SK-N-MC (cell line): Measurements from ENCODE around the gene C10orf143.

ENCODE experiments used
- DNase-seq: peaks from one replicate; pipeline ENCODE4 v3.0.0-alpha.2; 2011; ENCODE audit warnings: low read depth, low spot score
- H3K27ac ChIP-seq: fragments of 200-600 bp; sonication (generic); 2 replicates; pipeline ENCODE4 v1.5.1; 2016; ENCODE audit warnings: mixed run types
- H3K36me3 ChIP-seq: fragments of 200-600 bp; sonication (generic); 2 replicates; pipeline ENCODE4 v1.6.1; 2017; ENCODE audit warnings: antibody characterized with exemption, low read length, mixed read lengths; ENCODE audit not compliant: insufficient read depth
- H3K4me3 ChIP-seq: fragments of 200-600 bp; sonication (generic); 2 replicates; pipeline ENCODE4 v1.5.1; 2016
- H3K9ac ChIP-seq: fragments of 200-600 bp; sonication (generic); 2 replicates; pipeline ENCODE4 v1.8.0; 2017; ENCODE audit warnings: mixed run types, mixed read lengths; ENCODE audit not compliant: insufficient read length
- H3K9me3 ChIP-seq: fragments of 200-600 bp; sonication (generic); 2 replicates; pipeline ENCODE4 v1.6.1; 2017; ENCODE audit warnings: low read depth, mild to moderate bottlenecking, antibody characterized with exemption, low read length, moderate library complexity, mixed read lengths
- EZH2 ChIP-seq: fragments of 200-600 bp; sonication (generic); IDR thresholded peaks from one replicate; pipeline ENCODE4 v1.6.1; 2017; ENCODE audit warnings: antibody characterized with exemption
- FOXP2 ChIP-seq: optimal IDR thresholded peaks from 2 replicates; pipeline ENCODE3; 2011; ENCODE audit warnings: mild to moderate bottlenecking, moderate library complexity; ENCODE audit not compliant: insufficient read depth; ENCODE audit errors: extremely low read length, control extremely low read depth
- POLR2AphosphoS5 ChIP-seq: IDR thresholded peaks from 2 replicates; pipeline ENCODE4 v1.6.1; 2012; ENCODE audit warnings: mild to moderate bottlenecking, low read depth, low read length, borderline replicate concordance

The C10orf143 gene

GRCh38 chr10:130045091-130045652 is 65.5 kb downstream of the C10orf143 start:
- TF ChIP-seq POLR2AphosphoS5 (no peak), EZH2 (no peak), FOXP2 (no peak)
- H3K36me3 ChIP-seq: no peaks in the 10 kb centered on the region
- H3K27ac ChIP-seq: no peak overlapping the region
- H3K9ac ChIP-seq: no peak overlapping the region
- peak overlapping the region; percentile 36 for H3K4me3 ChIP-seq
- no peak for DNase-seq
- H3K9me3 ChIP-seq: no peaks in the 10 kb centered on the region

- no peaks in the 10 kb centered on the region for H3K9me3 ChIP-seq
These were observed 66.3 kb downstream of the C10orf143 start for GRCh38 chr10:130044067-130045061.

DNA sequence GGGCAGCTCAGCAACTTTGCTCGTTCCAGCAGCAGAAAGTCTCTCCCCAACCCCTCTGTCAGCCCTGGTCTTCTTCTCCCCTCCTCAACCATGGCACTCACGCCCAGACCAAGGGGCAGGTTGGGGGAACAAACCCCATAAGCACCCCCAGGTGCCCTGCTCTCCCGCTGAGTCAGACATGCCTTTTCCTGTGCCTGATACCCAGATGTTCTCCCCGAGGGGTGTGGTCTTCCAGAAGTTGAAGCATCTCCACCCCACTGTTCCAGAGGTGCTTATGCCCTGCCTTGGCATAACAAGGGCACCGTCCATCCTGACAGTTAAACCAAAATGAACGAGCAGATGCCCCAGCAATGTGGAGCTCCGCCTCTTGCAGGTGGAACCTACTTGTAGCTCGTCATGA is 67.1 kb downstream of the C10orf143 start:
- H3K27ac ChIP-seq: no peak overlapping the region
- no peak for DNase-seq
- TF ChIP-seq EZH2: no peak
- no peak for TF ChIP-seq POLR2AphosphoS5
- no peak for TF ChIP-seq FOXP2
- no peaks in the 10 kb centered on the region for H3K9me3 ChIP-seq
- no peaks in the 10 kb centered on the region for H3K36me3 ChIP-seq
- no peak overlapping the region for H3K9ac ChIP-seq
- H3K4me3 ChIP-seq: no peak overlapping the region

More at GRCh38 chr10:130044067-130045061, 66.3 kb downstream of the C10orf143 start:
- no peak for TF ChIP-seq FOXP2
- H3K4me3 ChIP-seq: no peak overlapping the region; the same call in 1 of the 2 replicates
- H3K36me3 ChIP-seq: no peaks in the 10 kb centered on the region
- no peak overlapping the region for H3K9ac ChIP-seq
- no peak for DNase-seq
- no peak overlapping the region for H3K27ac ChIP-seq

DNA sequence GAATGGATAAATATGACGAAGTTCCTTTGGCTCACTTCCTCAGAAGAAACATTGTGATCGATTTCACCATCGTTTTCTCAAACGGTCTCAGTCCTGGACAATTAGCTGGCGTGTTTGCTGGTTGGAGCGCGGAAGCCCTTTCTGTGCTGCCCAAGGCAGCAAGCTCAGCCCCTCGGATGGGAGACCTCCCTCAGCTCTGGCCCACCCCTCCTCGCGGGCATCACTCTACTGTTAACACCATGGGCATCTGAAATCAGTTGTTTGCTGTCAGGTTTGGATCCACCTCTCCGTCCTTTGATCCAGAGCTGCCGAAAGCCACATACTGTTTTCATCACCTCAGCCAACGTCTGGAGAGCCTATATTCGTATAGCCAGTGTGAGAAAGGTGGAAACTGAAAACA is 68.2 kb downstream of the C10orf143 start:
- TF ChIP-seq FOXP2 (no peak), POLR2AphosphoS5 (no peak), EZH2 (no peak)
- no peak overlapping the region for H3K4me3 ChIP-seq
- no peak for DNase-seq
- H3K27ac ChIP-seq: no peak overlapping the region
- no peaks in the 10 kb centered on the region for H3K36me3 ChIP-seq
- H3K9ac ChIP-seq: no peak overlapping the region
- H3K9me3 ChIP-seq: no peaks in the 10 kb centered on the region

GRCh38 chr10:130041451-130042371 is 68.9 kb downstream of the C10orf143 start:
- H3K27ac ChIP-seq: no peak overlapping the region
- H3K4me3 ChIP-seq: no peak overlapping the region
- H3K9me3 ChIP-seq: no peaks in the 10 kb centered on the region
- DNase-seq: no peak
- H3K36me3 ChIP-seq: no peaks in the 10 kb centered on the region
- no peak for TF ChIP-seq EZH2
- no peak for TF ChIP-seq POLR2AphosphoS5
- no peak for TF ChIP-seq FOXP2
- H3K9ac ChIP-seq: no peak overlapping the region

DNA sequence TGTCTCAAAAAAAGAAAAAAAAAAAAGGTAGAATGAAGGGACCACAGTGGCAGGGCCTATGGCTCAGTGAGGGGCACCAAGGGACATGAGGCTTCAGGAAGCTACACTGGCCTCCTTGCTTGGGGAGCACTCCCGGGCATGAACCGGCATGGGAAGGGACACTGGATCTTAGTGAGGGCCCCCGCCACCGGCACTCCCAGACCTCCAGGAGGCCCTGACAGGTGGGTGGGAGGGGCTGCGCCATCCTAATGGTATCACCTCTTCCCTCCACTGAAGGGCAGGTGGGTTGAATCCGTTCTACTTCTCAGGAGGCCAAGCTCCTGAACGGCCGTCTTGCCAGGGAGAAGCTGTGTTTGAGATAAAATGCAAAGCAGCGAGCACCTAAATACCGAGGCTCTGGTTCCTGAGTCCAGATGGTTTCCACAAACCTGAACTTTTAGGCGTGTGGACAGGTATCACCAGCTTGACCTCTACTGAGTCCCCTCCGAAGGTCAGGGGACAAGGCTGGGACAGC is 69.8 kb downstream of the C10orf143 start:
- H3K4me3 ChIP-seq: no peak overlapping the region
- no peak for TF ChIP-seq POLR2AphosphoS5
- TF ChIP-seq EZH2: no peak
- TF ChIP-seq FOXP2: no peak
- H3K9me3 ChIP-seq: no peaks in the 10 kb centered on the region
- no peak for DNase-seq
- no peak overlapping the region for H3K9ac ChIP-seq
- H3K36me3 ChIP-seq: no peaks in the 10 kb centered on the region
- no peak overlapping the region for H3K27ac ChIP-seq

GRCh38 chr10:130040351-130040750 is 70.3 kb downstream of the C10orf143 start:
- H3K9me3 ChIP-seq: no peaks in the 10 kb centered on the region
- no peak overlapping the region for H3K27ac ChIP-seq
- no peak overlapping the region for H3K4me3 ChIP-seq
- no peak for TF ChIP-seq FOXP2
- no peak for TF ChIP-seq EZH2
- TF ChIP-seq POLR2AphosphoS5: no peak
- H3K36me3 ChIP-seq: no peaks in the 10 kb centered on the region
- no peak overlapping the region for H3K9ac ChIP-seq
- DNase-seq: no peak

- Histone ChIP-seq H3K9me3 (no peaks in the 10 kb centered on the region), H3K4me3 (no peak overlapping the region), H3K27ac (no peak overlapping the region), H3K36me3 (no peaks in the 10 kb centered on the region), H3K9ac (no peak overlapping the region)
- no peak for DNase-seq
- no peak for TF ChIP-seq EZH2
These were observed 71.5 kb downstream of the C10orf143 start for GRCh38 chr10:130039141-130039540.
